Immature natural killer cell (primary cell): Measurements from ENCODE around the gene BBX. TPM values are rescaled to one million over a fixed set of nuclear protein-coding genes. Genes with fewer than 3 reads are reported as not detected.
"Not testable (repeated sequence)": the region's sequence is repeated elsewhere in the genome, so short reads cannot be mapped to it uniquely, and the experiment has no call there.

Source experiments
- DNase-seq, 3 donors: peaks; one replicate each; pipeline ENCODE4 v3.0.0; 2022; ENCODE audit warnings: mixed read lengths in 1 of 3
- H3K27ac Mint-ChIP-seq, 6 donors: one replicate each; pipeline ENCODE4 v1.8.0; 2020; ENCODE audit warnings: mixed read lengths in 6 of 6, mild to moderate bottlenecking in 5 of 6, inconsistent platforms in 4 of 6, moderate library complexity in 3 of 6
- H3K27me3 Mint-ChIP-seq, 3 donors: one replicate each; pipeline ENCODE4 v1.8.0; 2020 to 2021; ENCODE audit warnings: low read depth in 3 of 3, mild to moderate bottlenecking in 3 of 3, mixed read lengths in 3 of 3, moderate library complexity in 3 of 3, inconsistent platforms in 1 of 3
- H3K36me3 Mint-ChIP-seq, 3 donors: one replicate each; pipeline ENCODE4 v1.8.0; 2020; ENCODE audit warnings: mixed read lengths in 3 of 3, inconsistent platforms in 2 of 3, mild to moderate bottlenecking in 2 of 3
- H3K4me1 Mint-ChIP-seq, 2 donors: one replicate each; pipeline ENCODE4 v1.8.0; 2020; ENCODE audit warnings: inconsistent platforms in 2 of 2, mild to moderate bottlenecking in 2 of 2, mixed read lengths in 2 of 2, moderate library complexity in 1 of 2
- H3K4me3 Mint-ChIP-seq, 5 donors: one replicate each; pipeline ENCODE4 v1.8.0; 2020; ENCODE audit warnings: mild to moderate bottlenecking in 5 of 5, mixed read lengths in 5 of 5, inconsistent platforms in 3 of 5, moderate library complexity in 3 of 5
- H3K9me3 Mint-ChIP-seq, 6 donors: one replicate each; pipeline ENCODE4 v1.8.0; 2020; ENCODE audit warnings: mild to moderate bottlenecking in 6 of 6, mixed read lengths in 6 of 6, inconsistent platforms in 4 of 6, moderate library complexity in 3 of 6
- polyA plus RNA-seq, 3 donors: library from polyadenylated mRNA; unstranded; fragments of 300-500 nt; fragmentation: Illumina TruSeq; gene quantifications; one replicate each; pipeline ENCODE4 v1.2.3, GENCODE V29; 2021

BBX gene
- polyA plus RNA-seq, 3 donors from 2014 or later = 54.5 to 104 (median 56.4) TPM

DNA sequence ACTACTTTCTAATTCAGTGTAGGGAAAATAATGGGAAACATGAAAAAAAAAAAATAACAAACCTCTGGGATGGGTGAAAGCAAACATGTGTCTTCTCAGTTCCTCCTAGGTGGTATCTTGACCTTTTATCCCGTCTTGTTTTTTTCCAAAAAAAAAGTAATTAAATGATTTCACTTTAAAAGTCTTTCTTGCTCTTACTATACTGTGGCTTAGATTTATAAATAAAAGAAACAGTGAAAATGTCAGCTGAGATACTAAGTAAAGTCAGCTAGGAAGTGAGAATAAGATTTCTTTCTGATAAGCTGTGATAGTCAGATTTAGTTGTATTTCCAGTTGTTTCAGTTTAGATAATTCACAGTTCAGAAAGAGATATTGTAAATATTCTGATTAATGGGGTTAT lies 37.4 kb downstream of the BBX start:
- Mint-ChIP-seq H3K9me3 (no peaks in the 10 kb centered on the region), H3K27ac (no peak overlapping the region), H3K4me3 (no peak overlapping the region), H3K27me3 (no peaks in the 10 kb centered on the region), H3K4me1 (peaks cover 30 to 64% of the 10 kb centered on the region in 2 donors), H3K36me3 (no peaks in the 10 kb centered on the region)
- DNase-seq = no peak

DNA sequence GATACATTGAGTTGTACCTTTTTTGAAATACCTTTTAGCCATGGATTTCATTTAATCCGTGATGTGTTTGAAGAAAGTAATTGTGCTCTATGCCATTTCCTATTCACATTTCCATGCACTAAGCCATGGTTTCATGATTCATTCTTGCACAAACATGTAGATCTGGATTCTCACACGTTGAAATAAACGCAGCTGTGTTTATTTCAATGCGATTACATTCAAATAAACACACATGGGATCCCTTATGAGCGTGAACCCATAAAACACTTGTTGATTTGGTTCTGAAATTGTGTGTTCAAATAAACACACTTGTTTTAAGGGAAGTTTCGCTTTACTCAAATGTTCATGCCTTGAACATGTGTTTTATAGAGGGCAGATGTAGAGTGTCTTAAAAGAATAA lies 39.2 kb downstream of the BBX start:
- Mint-ChIP-seq H3K36me3 (no peaks in the 10 kb centered on the region), H3K27me3 (no peaks in the 10 kb centered on the region), H3K4me1 (peaks cover 33 to 73% of the 10 kb centered on the region in 2 donors), H3K9me3 (no peaks in the 10 kb centered on the region), H3K4me3 (no peak overlapping the region), H3K27ac (no peak overlapping the region)
- no peak for DNase-seq

GRCh38 chr3:107562969-107563529 lies 40.3 kb downstream of the BBX start:
- peaks cover 30 to 74% of the 10 kb centered on the region in 2 donors for H3K4me1 Mint-ChIP-seq

DNA sequence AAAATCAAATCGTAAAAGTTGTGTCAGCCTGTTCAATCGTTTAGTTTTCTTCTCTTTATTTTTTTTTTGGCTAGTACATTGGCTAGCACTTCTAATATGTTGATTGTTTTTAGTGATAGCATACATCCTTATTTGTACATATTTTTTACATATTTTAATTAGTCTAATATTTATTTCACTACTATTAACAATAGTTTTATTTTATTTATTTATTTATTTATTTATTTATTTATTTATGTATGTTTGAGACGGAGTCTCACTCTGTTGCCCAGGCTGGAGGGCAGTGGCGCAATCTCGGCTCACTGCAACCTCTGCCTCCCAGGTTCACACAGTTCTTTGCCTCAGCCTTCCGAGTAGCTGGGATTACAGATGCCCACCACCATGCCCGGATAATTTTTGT lies 42.5 kb downstream of the BBX start:
- H3K9me3 Mint-ChIP-seq, H3K27me3 Mint-ChIP-seq, H3K4me3 Mint-ChIP-seq, H3K36me3 Mint-ChIP-seq, DNase-seq, H3K27ac Mint-ChIP-seq: not testable (repeated sequence)
- peaks cover 15 to 72% of the 10 kb centered on the region in 2 donors for H3K4me1 Mint-ChIP-seq

More at GRCh38 chr3:107562969-107563529, 40.3 kb downstream of the BBX start:
- Mint-ChIP-seq H3K4me3 (no peak overlapping the region), H3K36me3 (no peaks in the 10 kb centered on the region), H3K27ac (peak overlapping the region in 1 of 6 donors; percentile 17), H3K27me3 (no peaks in the 10 kb centered on the region), H3K9me3 (no peaks in the 10 kb centered on the region)
- DNase-seq = no peak

DNA sequence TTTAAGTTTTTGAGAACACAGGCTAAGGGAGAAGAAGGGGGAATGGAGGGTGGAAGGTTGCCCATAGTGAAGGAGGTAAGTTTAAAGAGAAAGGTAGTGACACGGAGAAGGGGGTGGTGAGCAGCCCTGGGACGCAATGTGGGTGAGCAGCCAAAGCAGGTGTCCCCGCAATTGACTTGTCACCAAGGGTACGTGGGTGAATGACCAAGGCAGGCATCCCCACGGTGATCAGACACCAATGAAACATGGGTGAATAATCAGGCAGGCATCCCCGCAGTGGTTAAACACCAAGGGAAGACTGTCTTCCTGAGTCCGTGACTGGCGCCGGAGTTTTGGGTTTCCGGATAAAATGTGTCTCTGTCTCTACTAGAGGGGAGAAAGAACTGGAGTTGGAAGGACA lies 48.3 kb downstream of the BBX start:
- H3K27me3 Mint-ChIP-seq, H3K4me3 Mint-ChIP-seq, DNase-seq, H3K36me3 Mint-ChIP-seq, H3K9me3 Mint-ChIP-seq: not testable (repeated sequence)
- Mint-ChIP-seq H3K4me1 (peaks cover 7 to 58% of the 10 kb centered on the region in 2 donors), H3K27ac (peak overlapping the region in 2 of 6 donors; percentile 25 to 56)

GRCh38 chr3:107571492-107571891 lies 48.7 kb downstream of the BBX start:
- H3K27ac Mint-ChIP-seq = peak overlapping the region in 2 of 6 donors; percentile 25 to 56
- H3K27me3 Mint-ChIP-seq = not testable (repeated sequence)

DNA sequence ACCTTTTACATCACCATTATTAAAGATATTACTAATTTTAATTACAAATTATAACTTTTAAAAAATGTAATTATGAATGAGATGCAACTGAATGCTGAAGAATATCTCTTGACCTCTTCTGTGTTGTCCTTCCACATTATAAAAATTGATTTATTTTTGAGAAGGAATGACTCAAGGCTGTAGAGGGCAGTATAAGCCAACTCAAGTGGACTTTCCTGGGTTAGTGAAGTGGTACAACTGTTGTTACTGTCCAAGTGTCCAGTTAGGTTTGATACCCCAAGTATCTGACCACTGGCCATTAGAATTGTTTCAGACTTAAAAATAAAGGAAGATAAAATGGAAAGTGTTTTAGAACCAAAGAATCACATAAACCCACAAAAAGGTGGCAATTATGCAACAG lies 51.9 kb downstream of the BBX start:
- H3K36me3 Mint-ChIP-seq = no peaks in the 10 kb centered on the region
- DNase-seq = peak; percentile 8 to 25 (median 21)
- no peaks in the 10 kb centered on the region for H3K27me3 Mint-ChIP-seq
- H3K9me3 Mint-ChIP-seq = no peaks in the 10 kb centered on the region
- H3K27ac Mint-ChIP-seq = peak overlapping the region in 1 of 6 donors; percentile 75
- peaks cover 11 to 42% of the 10 kb centered on the region in 2 donors for H3K4me1 Mint-ChIP-seq
- H3K4me3 Mint-ChIP-seq = no peak overlapping the region

More at GRCh38 chr3:107571492-107571891, 48.7 kb downstream of the BBX start:
- peaks cover 6 to 54% of the 10 kb centered on the region in 2 donors for H3K4me1 Mint-ChIP-seq
- not testable (repeated sequence) for H3K36me3 Mint-ChIP-seq, H3K9me3 Mint-ChIP-seq, H3K4me3 Mint-ChIP-seq, DNase-seq

DNA sequence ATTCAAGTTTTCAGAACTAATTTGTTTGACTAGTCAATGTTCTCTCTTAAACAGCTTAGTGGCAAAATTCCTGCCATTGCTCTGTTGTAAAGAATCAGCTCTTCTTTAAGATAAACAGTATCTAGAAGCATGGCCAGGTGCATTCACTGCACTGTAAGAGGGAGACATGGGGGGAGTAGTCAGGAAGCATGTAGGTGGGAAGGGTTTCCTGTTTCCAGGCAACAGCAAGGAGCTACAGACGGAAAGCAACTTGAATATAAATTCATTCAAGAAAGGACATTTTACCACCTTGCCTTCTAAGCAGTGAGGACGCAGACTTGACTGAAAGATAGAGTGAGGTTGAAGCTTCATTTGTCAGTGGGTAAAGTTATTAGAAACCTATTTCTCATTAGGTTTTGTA lies 55.3 kb downstream of the BBX start:
- peak overlapping the region in 4 of 6 donors; percentile 5 to 39 (median 28) for H3K27ac Mint-ChIP-seq
- no peak for DNase-seq
- no peak overlapping the region for H3K4me3 Mint-ChIP-seq
- peaks cover 11 to 25% of the 10 kb centered on the region in 2 donors for H3K4me1 Mint-ChIP-seq
- H3K36me3 Mint-ChIP-seq = no peaks in the 10 kb centered on the region
- no peaks in the 10 kb centered on the region for H3K27me3 Mint-ChIP-seq
- H3K9me3 Mint-ChIP-seq = no peaks in the 10 kb centered on the region

DNA sequence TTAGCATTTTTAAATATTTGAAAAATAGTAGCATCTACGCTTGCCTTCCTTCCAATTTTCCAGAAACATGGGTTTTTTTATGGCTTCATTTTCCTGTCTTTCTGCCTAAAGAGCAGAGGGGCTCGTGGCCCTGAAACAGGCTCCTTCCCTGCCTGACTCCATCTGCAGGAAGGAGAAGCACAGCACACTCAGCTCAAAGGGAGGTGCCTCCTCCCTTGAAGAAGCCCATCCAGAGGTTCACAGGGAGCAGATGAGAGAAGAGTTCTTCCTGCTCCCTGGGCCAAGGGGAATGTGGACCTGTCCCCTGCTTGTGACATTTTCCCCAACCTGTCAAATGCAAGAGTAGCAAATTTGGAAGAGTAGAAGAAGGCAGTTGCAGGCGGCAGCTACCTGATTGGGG lies 55.8 kb downstream of the BBX start:
- no peaks in the 10 kb centered on the region for H3K27me3 Mint-ChIP-seq
- no peaks in the 10 kb centered on the region for H3K9me3 Mint-ChIP-seq
- H3K4me1 Mint-ChIP-seq = peaks cover 11 to 25% of the 10 kb centered on the region in 2 donors
- no peaks in the 10 kb centered on the region for H3K36me3 Mint-ChIP-seq
- H3K4me3 Mint-ChIP-seq = no peak overlapping the region
- H3K27ac Mint-ChIP-seq = peak overlapping the region in 1 of 6 donors; percentile 51
- DNase-seq = no peak

- no peak for DNase-seq
- H3K27ac Mint-ChIP-seq = no peak overlapping the region
- no peaks in the 10 kb centered on the region for H3K36me3 Mint-ChIP-seq
- H3K4me3 Mint-ChIP-seq = no peak overlapping the region
- no peaks in the 10 kb centered on the region for H3K9me3 Mint-ChIP-seq
- H3K27me3 Mint-ChIP-seq = no peaks in the 10 kb centered on the region
- H3K4me1 Mint-ChIP-seq = peaks cover 11 to 25% of the 10 kb centered on the region in 2 donors
These were observed 56.6 kb downstream of the BBX start for GRCh38 chr3:107579371-107579770.

DNA sequence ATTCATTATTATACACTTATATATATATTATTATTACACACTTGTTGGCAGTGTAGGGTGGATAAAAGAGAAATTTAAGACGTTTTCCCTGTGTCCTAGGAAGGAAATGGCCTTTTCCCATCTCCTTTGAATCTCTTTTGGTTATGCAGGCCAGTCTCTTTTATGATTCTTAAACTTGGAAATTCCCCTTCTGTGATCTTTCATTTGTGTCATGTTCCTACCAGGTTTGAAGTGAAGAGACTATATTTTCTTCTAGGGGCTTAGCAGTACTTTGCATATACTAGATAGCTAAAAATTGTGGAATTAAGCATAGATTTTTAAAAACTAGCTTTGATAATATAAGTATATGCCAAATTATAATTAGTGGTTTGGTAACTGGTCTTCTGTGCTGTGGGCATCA lies 58.5 kb downstream of the BBX start:
- H3K27ac Mint-ChIP-seq = no peak overlapping the region
- H3K27me3 Mint-ChIP-seq = no peaks in the 10 kb centered on the region
- DNase-seq = no peak
- no peak overlapping the region for H3K4me3 Mint-ChIP-seq
- H3K4me1 Mint-ChIP-seq = peaks cover 11 to 20% of the 10 kb centered on the region in 2 donors
- H3K36me3 Mint-ChIP-seq = no peaks in the 10 kb centered on the region
- no peaks in the 10 kb centered on the region for H3K9me3 Mint-ChIP-seq

DNA sequence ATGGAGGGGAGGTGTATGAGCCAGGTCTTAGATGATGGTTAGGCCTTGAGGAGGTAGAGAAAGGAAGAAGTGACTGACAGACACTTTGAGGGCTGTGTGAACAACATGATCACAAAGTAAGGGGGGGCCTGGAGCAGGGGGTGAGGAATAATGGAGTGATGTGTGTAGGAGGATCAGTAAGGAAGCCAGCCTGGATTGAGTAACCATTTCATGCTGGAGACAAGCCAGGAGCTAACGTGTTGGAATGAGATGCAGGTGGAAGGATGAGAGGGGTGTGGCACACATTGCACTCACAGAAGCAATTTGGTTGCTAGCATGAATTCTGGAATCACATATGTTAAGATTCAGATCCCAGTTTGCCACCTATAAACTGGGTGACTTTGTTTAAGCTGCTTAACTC lies 65.5 kb downstream of the BBX start:
- no peaks in the 10 kb centered on the region for H3K9me3 Mint-ChIP-seq
- DNase-seq = no peak
- no peak overlapping the region for H3K4me3 Mint-ChIP-seq
- H3K27ac Mint-ChIP-seq = peak overlapping the region in 1 of 6 donors; percentile 57
- H3K36me3 Mint-ChIP-seq = peaks cover 0 to 3% (median 0%) of the 10 kb centered on the region in 3 donors
- H3K4me1 Mint-ChIP-seq = peaks cover 14 to 37% of the 10 kb centered on the region in 2 donors
- no peaks in the 10 kb centered on the region for H3K27me3 Mint-ChIP-seq

DNA sequence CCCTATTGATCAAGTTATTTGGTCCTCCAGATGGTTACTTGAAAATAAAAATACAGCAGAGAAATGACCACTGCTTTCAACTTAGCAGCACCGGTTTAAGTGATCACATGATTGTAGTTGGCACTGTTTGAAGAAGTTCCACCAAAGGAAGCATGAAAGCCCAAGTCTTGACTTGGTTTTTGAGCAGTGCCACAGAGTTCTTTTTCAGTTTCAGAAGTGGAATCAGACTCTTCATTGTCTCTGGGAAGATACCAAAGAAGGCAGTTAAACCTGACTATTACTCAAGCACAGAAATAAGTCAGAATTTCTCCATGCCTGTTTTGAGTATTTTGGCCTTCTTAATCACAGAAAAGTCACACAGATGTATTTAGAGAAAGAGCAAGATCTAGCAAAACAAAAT lies 66.7 kb downstream of the BBX start:
- Mint-ChIP-seq H3K9me3 (no peaks in the 10 kb centered on the region), H3K27me3 (no peaks in the 10 kb centered on the region), H3K4me1 (peaks cover 14 to 42% of the 10 kb centered on the region in 2 donors), H3K36me3 (peaks cover 0 to 3% (median 0%) of the 10 kb centered on the region in 3 donors), H3K4me3 (no peak overlapping the region), H3K27ac (peak overlapping the region in 2 of 6 donors; percentile 4 to 7)
- no peak for DNase-seq

- H3K27ac Mint-ChIP-seq = no peak overlapping the region
- H3K27me3 Mint-ChIP-seq = no peaks in the 10 kb centered on the region
- no peaks in the 10 kb centered on the region for H3K9me3 Mint-ChIP-seq
- H3K4me3 Mint-ChIP-seq = no peak overlapping the region
- DNase-seq = no peak
- H3K4me1 Mint-ChIP-seq = peaks cover 14 to 42% of the 10 kb centered on the region in 2 donors
- H3K36me3 Mint-ChIP-seq = peaks cover 0 to 3% (median 0%) of the 10 kb centered on the region in 3 donors
These were observed 68.0 kb downstream of the BBX start for GRCh38 chr3:107590786-107591185.

DNA sequence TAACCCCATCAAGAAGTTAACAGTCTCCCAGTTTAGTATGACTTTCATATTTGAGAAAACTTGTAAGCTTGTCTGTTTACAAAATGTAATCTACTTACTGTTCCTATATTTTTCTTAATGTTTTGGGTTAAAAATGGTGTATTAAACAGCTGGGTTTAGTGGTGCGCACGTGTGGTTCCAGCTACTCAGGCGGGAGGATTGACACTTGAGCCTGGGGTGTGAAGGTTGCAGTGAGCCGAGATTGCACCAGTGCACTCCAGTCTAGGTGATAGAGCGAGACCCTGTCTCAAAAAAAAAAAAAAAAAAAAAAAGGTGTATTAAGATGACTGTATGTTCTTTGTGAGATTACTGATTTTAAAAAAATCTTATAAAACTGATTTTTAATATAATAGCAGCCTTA lies 69.3 kb downstream of the BBX start:
- Mint-ChIP-seq H3K4me1 (peaks cover 20 to 51% of the 10 kb centered on the region in 2 donors), H3K9me3 (no peaks in the 10 kb centered on the region), H3K36me3 (peaks cover 0 to 3% (median 0%) of the 10 kb centered on the region in 3 donors), H3K4me3 (peak overlapping the region in 1 of 5 donors; percentile 51), H3K27ac (no peak overlapping the region), H3K27me3 (no peaks in the 10 kb centered on the region)
- DNase-seq = no peak
